HCT116 (cell line): Measurements from ENCODE around the gene STRIT1. TPM values are rescaled to one million over a fixed set of nuclear protein-coding genes. Genes with fewer than 3 reads are reported as not detected.
A peak's percentile ranks its signal among the peaks of the same experiment; 100 is the strongest.

Source experiments
- ATAC-seq: fragments of 200-7000 bp; cut with Tn5 transposase; 2 replicates; pipeline ENCODE4 v1.9.1; 2020; ENCODE audit warnings: mild to moderate bottlenecking, moderate library complexity
- BruUV-seq: library from RNA; stranded (reverse); fragments of 400-500 nt; replicated peaks from 2 replicates; lab custom pipeline; 2021; lab: Mats Ljungman, UMichigan
- CTCF ChIA-PET: fragments of 300-600 bp; sonication (Branson Sonifier 250); formaldehyde crosslinking; loops from one replicate; lab custom pipeline; 2021; ENCODE audit warnings: antibody characterized with exemption; lab: Charles Lee
- POLR2A ChIA-PET: fragments of 300-600, 350-600 bp; sonication (Branson Sonifier 250); formaldehyde crosslinking; loops from one replicate; lab custom pipeline; 2021; ENCODE audit warnings: antibody characterized with exemption; lab: Charles Lee
- RAD21 ChIA-PET, 2 experiments: fragments of 300-600 bp; sonication (Branson Sonifier 250); formaldehyde crosslinking; loops; one replicate each; lab custom pipeline; 2023; ENCODE audit warnings: low total read pairs in 2 of 2; ENCODE audit not compliant: uncharacterized antibody in 2 of 2, unreplicated experiment in 2 of 2, low non-redundant PET in 1 of 2; lab: Charles Lee
- DNase-seq: peaks from one replicate; pipeline ENCODE4 v3.0.0-alpha.2; 2010; ENCODE audit warnings: low read depth, low spot score
- H2AFZ ChIP-seq: fragments of 200-600 bp; shearing (Covaris generic), sonication (generic); 2 replicates; pipeline ENCODE4 v1.6.1; 2017; ENCODE audit warnings: low read depth, mixed run types, mixed read lengths, antibody characterized with exemption, low read length; ENCODE audit not compliant: poor library complexity, severe bottlenecking
- H3K27ac ChIP-seq: 2 replicates; pipeline ENCODE4 v1.5.1; 2012; ENCODE audit warnings: low read depth, low read length
- H3K27me3 ChIP-seq: fragments of 200-600 bp; sonication (generic); 2 replicates; pipeline ENCODE4 v1.6.1; 2016; ENCODE audit warnings: mixed run types, low read length, mixed read lengths; ENCODE audit not compliant: insufficient read depth
- H3K36me3 ChIP-seq, 2 experiments: fragments of 200-500 bp in 1 of 2; fragments of 200-600 bp in 1 of 2; sonication (Bioruptor generic) in 1 of 2; sonication (generic) in 1 of 2; 2 replicates each; pipeline versions ENCODE4 v1.5.1 to v1.6.1; 2014 to 2016; ENCODE audit warnings: low read length in 2 of 2, inconsistent platforms in 1 of 2, mixed read lengths in 1 of 2, mixed run types in 1 of 2; ENCODE audit not compliant: insufficient read depth in 2 of 2, control insufficient read depth in 1 of 2
- H3K4me1 ChIP-seq, 2 experiments: fragments of 200-600 bp in 1 of 2; sonication (generic) in 1 of 2; 2 replicates each; pipeline versions ENCODE4 v1.5.1 to v1.6.1; 2012 to 2017; ENCODE audit warnings: low read length in 2 of 2, inconsistent platforms in 1 of 2, mild to moderate bottlenecking in 1 of 2, mixed read lengths in 1 of 2, mixed run types in 1 of 2, moderate library complexity in 1 of 2; ENCODE audit not compliant: insufficient read depth in 2 of 2, control insufficient read depth in 1 of 2
- H3K4me2 ChIP-seq: fragments of 200-600 bp; sonication (generic); 2 replicates; pipeline ENCODE4 v1.6.1; 2017; ENCODE audit warnings: mixed run types, low read length, mixed read lengths
- H3K4me3 ChIP-seq, 2 experiments: fragments of 200-600 bp in 1 of 2; sonication (generic) in 1 of 2; replicated peaks in 1 of 2; 2 replicates each; pipeline ENCODE4 v1.5.1; 2011 to 2016; ENCODE audit warnings: low read length in 2 of 2, control low read depth in 1 of 2, low read depth in 1 of 2, mild to moderate bottlenecking in 1 of 2, mixed read lengths in 1 of 2, mixed run types in 1 of 2
- H3K79me2 ChIP-seq: fragments of 200-600 bp; sonication (generic); 2 replicates; pipeline ENCODE4 v1.6.1; 2017; ENCODE audit warnings: mild to moderate bottlenecking, mixed run types, low read length, moderate library complexity, mixed read lengths; ENCODE audit not compliant: insufficient read depth
- H3K9ac ChIP-seq: fragments of 200-600 bp; sonication (generic); 2 replicates; pipeline ENCODE4 v1.6.1; 2016; ENCODE audit warnings: low read length, mixed read lengths
- H3K9me2 ChIP-seq: fragments of 200-600 bp; sonication (generic), shearing (Covaris generic); 2 replicates; pipeline ENCODE4 v1.6.1; 2017; ENCODE audit warnings: mixed run types, mild to moderate bottlenecking, moderate library complexity; ENCODE audit not compliant: insufficient read depth
- H3K9me3 ChIP-seq, 2 experiments: fragments of 200-500 bp in 1 of 2; fragments of 200-600 bp in 1 of 2; sonication (Bioruptor generic) in 1 of 2; sonication (generic) in 1 of 2; 2 replicates each; pipeline ENCODE4 v1.6.1; 2014 to 2017; ENCODE audit warnings: low read length in 2 of 2, mixed read lengths in 2 of 2, inconsistent platforms in 1 of 2, low read depth in 1 of 2, mild to moderate bottlenecking in 1 of 2, mixed run types in 1 of 2, moderate library complexity in 1 of 2; ENCODE audit not compliant: control insufficient read depth in 1 of 2, insufficient read depth in 1 of 2
- H4K20me1 ChIP-seq: fragments of 200-600 bp; sonication (generic), shearing (Covaris generic); 2 replicates; pipeline ENCODE4 v1.6.1; 2017; ENCODE audit warnings: mixed run types, mild to moderate bottlenecking, moderate library complexity; ENCODE audit not compliant: insufficient read depth
- ATF3 ChIP-seq: IDR thresholded peaks from 2 replicates; pipeline ENCODE4 v1.6.1; 2012
- CTCF ChIP-seq, 3 experiments: fragments of 200-600 bp in 1 of 3; sonication (generic) in 1 of 3; IDR thresholded peaks in 2 of 3; conservative IDR thresholded peaks in 1 of 3; 2 replicates each; pipeline ENCODE4 v1.5.1; 2012 to 2017; ENCODE audit warnings: low read depth in 2 of 3, low read length in 2 of 3, antibody characterized with exemption in 1 of 3, borderline replicate concordance in 1 of 3, control low read depth in 1 of 3, mild to moderate bottlenecking in 1 of 3, mixed read lengths in 1 of 3, mixed run types in 1 of 3, moderate library complexity in 1 of 3; ENCODE audit not compliant: insufficient read depth in 1 of 3
- EGR1 ChIP-seq: IDR thresholded peaks from 2 replicates; pipeline ENCODE4 v1.6.1; 2012; ENCODE audit warnings: low read depth
- ELF1 ChIP-seq: IDR thresholded peaks from 2 replicates; pipeline ENCODE4 v1.6.1; 2012; ENCODE audit warnings: low read depth, borderline replicate concordance
- EZH2 ChIP-seq: fragments of 200-600 bp; sonication (generic); IDR thresholded peaks from 2 replicates; pipeline ENCODE4 v1.6.1; 2017; ENCODE audit warnings: antibody characterized with exemption, mixed run types
- FOSL1 ChIP-seq: IDR thresholded peaks from 2 replicates; pipeline ENCODE4 v1.6.1; 2012; ENCODE audit warnings: low read depth
- MAX ChIP-seq: IDR thresholded peaks from 2 replicates; pipeline ENCODE4 v1.6.1; 2012
- POLR2AphosphoS5 ChIP-seq: IDR thresholded peaks from 2 replicates; pipeline ENCODE4 v1.6.1; 2011; ENCODE audit warnings: mild to moderate bottlenecking, low read depth, low read length, moderate library complexity
- RAD21 ChIP-seq: IDR thresholded peaks from 2 replicates; pipeline ENCODE4 v1.6.1; 2012; ENCODE audit warnings: low read depth, mild to moderate bottlenecking
- SRF ChIP-seq: IDR thresholded peaks from 2 replicates; pipeline ENCODE4 v1.6.1; 2012; ENCODE audit warnings: low read depth
- YY1 ChIP-seq: IDR thresholded peaks from 2 replicates; pipeline ENCODE4 v1.6.1; 2011; ENCODE audit warnings: low read length, low read depth, moderate library complexity, mild to moderate bottlenecking; ENCODE audit not compliant: insufficient replicate concordance; ENCODE audit errors: extremely low read depth
- ZFX ChIP-seq: fragments of 450-650 bp; IDR thresholded peaks from 2 replicates; pipeline ENCODE4 v1.6.1; 2017
- ZNF274 ChIP-seq: fragments of 200-500 bp; sonication (Bioruptor generic); IDR thresholded peaks from 2 replicates; pipeline ENCODE4 v1.6.1; 2014; ENCODE audit warnings: mild to moderate bottlenecking, low read depth, low read length, inconsistent platforms
- intact Hi-C: fragments of 100-400 bp; cut with micrococcal nuclease; formaldehyde crosslinking; loops from 2 replicates; pipeline ENCODE4 v1.10.0; 2022
- total RNA-seq: library from RNA; stranded (reverse); gene quantifications from one replicate; pipeline ENCODE4 v1.2.1, GENCODE V29; 2021; ENCODE audit not compliant: unreplicated experiment

Gene STRIT1
- total RNA-seq, 1 experiment from 2014 or later: not detected

DNA sequence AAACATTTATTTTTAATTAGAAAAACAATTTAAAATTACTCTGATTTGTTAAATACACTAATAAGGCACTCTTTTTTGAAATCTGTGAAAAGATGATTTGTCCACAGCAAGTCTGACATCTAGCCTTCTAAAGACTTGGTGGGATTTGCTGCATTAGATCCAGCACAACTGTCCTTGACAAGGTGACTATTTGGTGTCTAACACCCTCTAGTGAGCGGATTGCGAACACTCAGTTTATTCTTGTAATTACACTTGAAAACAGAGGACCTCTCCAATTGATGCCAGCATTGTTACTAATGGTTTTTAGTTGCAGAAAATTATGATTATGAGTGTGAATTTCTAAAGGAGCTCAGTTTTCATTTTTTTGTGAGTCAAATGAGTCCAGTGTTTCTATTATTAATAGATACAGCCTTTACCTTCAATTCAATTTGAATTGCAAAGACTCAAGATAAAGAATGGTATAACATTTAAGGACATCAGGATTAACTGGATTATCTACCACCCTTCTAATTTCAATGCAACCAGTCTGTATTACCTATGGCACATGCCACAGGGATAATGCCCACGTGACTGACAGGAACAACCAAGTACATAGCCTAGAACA is 29.7 kb upstream of the STRIT1 start:
- H3K4me1 ChIP-seq: no peaks in the 10 kb centered on the region
- H3K36me3 ChIP-seq: no peaks in the 10 kb centered on the region
- no peaks in the 10 kb centered on the region for H3K79me2 ChIP-seq
- ChIA-PET RAD21 (interaction anchor here in 1 of 2 experiments (1.0 kb wide), 1 partner anchor 368 kb away, joined by 4 read pairs; no protein-coding TSS in a partner anchor), CTCF (interaction anchor here (0.6 to 3.2 kb wide), 10 partner anchors 12 to 1037 kb away, joined by 3 to 11 read pairs (median 3); no protein-coding TSS in a partner anchor), POLR2A (no interaction called here)
- no peaks in the 10 kb centered on the region for H3K9me2 ChIP-seq
- H4K20me1 ChIP-seq: no peaks in the 10 kb centered on the region
- H3K27me3 ChIP-seq: no peaks in the 10 kb centered on the region
- intact Hi-C loops: loop anchor here (1.0 to 5.0 kb wide), 4 partner anchors 369 to 986 kb away; no protein-coding TSS in a partner anchor
- no peak overlapping the region for H2AFZ ChIP-seq
- no TSS peak for BruUV-seq
- no peak overlapping the region for H3K4me2 ChIP-seq
- TF ChIP-seq ELF1: no peak
- peak; percentile 66 to 85 (median 80) for TF ChIP-seq CTCF (IDR thresholded peaks at IDR 0.05 in 2 of 3, conservative IDR thresholded peaks at IDR 0.05 in 1 of 3; ENCODE audit: borderline replicate concordance in 1 of 3, insufficient read depth in 1 of 3, low read depth in 2 of 3, low read length in 2 of 3)
- peak; percentile 93 for TF ChIP-seq RAD21
- no peak for TF ChIP-seq MAX
- TF ChIP-seq EGR1: no peak
- ATAC-seq (peak; percentile 82), DNase-seq (peak; percentile 68)
- H3K27ac ChIP-seq: no peak overlapping the region
- H3K9ac ChIP-seq: no peak overlapping the region
- no peak overlapping the region for H3K4me3 ChIP-seq
- H3K9me3 ChIP-seq: no peaks in the 10 kb centered on the region

DNA sequence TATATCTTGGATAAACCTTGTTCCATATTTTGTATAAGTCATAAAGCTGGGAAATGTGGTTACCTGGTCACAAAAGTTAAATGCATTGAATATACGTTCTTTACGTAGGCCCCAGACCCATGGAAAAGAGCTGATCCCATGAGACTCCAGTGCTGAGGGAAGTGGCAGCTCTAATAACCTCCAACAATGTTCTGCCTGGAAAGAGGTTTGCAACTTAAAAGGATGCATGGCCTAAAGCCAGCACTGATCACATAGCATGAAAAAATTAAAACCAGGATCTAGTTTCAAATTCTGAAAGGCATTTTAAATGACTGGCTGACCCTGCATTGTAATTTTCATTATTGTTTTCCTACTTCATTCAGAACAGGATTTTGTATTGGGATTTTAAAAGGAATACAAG is 27.9 kb upstream of the STRIT1 start:
- DNase-seq: no peak
- Histone ChIP-seq H3K27me3 (no peaks in the 10 kb centered on the region), H4K20me1 (no peaks in the 10 kb centered on the region)
- no peak for TF ChIP-seq SRF
- TF ChIP-seq CTCF (IDR thresholded peaks at IDR 0.05 in 2 of 3, conservative IDR thresholded peaks at IDR 0.05 in 1 of 3; ENCODE audit: borderline replicate concordance in 1 of 3, insufficient read depth in 1 of 3, low read depth in 2 of 3, low read length in 2 of 3): no peak
- TF ChIP-seq ATF3: no peak
- TF ChIP-seq ZFX: no peak
- TF ChIP-seq ELF1: no peak
- no peak for TF ChIP-seq MAX
- no peak for TF ChIP-seq ZNF274
- TF ChIP-seq EZH2: no peak
- TF ChIP-seq EGR1: no peak
- TF ChIP-seq POLR2AphosphoS5: no peak
- no peak for TF ChIP-seq YY1
- TF ChIP-seq FOSL1: no peak

More for the DNA sequence above, 27.9 kb upstream of the STRIT1 start:
- RAD21 ChIA-PET: no interaction called here
- ATAC-seq: no peak
- Histone ChIP-seq H3K4me2 (no peak overlapping the region), H3K36me3 (no peaks in the 10 kb centered on the region), H2AFZ (no peak overlapping the region), H3K27ac (no peak overlapping the region), H3K4me3 (no peak overlapping the region), H3K9me3 (no peaks in the 10 kb centered on the region), H3K4me1 (no peaks in the 10 kb centered on the region), H3K9me2 (no peaks in the 10 kb centered on the region), H3K79me2 (no peaks in the 10 kb centered on the region), H3K9ac (no peak overlapping the region)
- intact Hi-C loops: loop anchor here (5.0 kb wide), 1 partner anchor 984 kb away; no protein-coding TSS in a partner anchor
- CTCF ChIA-PET: interaction anchor here (3.2 kb wide), 1 partner anchor 366 kb away, joined by 11 read pairs; no protein-coding TSS in a partner anchor
- BruUV-seq: no TSS peak
- POLR2A ChIA-PET: no interaction called here
